ENCODE results near the gene RAPGEF4. TPM values are rescaled to one million over a fixed set of nuclear protein-coding genes. Genes with fewer than 3 reads are reported as not detected.

RAPGEF4 gene
- total and polyA plus RNA-seq, 2 of the 13 experiments (the other 11 are each of a cell fraction or from before 2014, with no cell fraction given), result 0.78 to 0.91 TPM

GRCh38 chr2:172736424-172737174 is 954 bp downstream of the RAPGEF4 start:
- BruUV-seq (replicated peaks), result no TSS peak
- WGBS (ENCODE audit: low lambda C conversion rate), result 18% methylated on average over 16 of the region's 16 CpGs
- peak; percentile 29 for ATAC-seq
- in situ Hi-C loops (cut with HindIII; ENCODE audit: extremely low pct_ligation_motif_present, low pct_unique_long_range_greater_than_20kb) (no loop called here), intact Hi-C loops (cut with micrococcal nuclease; ENCODE audit: unreplicated experiment) (no loop called here)
- POLR2A ChIA-PET, result no interaction called here
- Histone ChIP-seq H3K9me3 (ENCODE audit: low read length) (no peaks in the 10 kb centered on the region), H3K9ac (ENCODE audit: insufficient read depth, low read depth, low read length) (no peak overlapping the region), H3K4me1 (ENCODE audit: insufficient read depth, low read length) (peaks cover 8% of the 10 kb centered on the region; the same call in 1 of the 2 replicates), H3K4me3 (replicated peaks in 1 of 3; ENCODE audit: insufficient read depth in 1 of 3, low read depth in 2 of 3, low read length in 3 of 3) (peak overlapping the region in 2 of 3 experiments; percentile 48 to 70; a peak in 3 of 6 replicates), H3K4me2 (ENCODE audit: low read depth, low read length) (peak overlapping the region; percentile 69), H4K20me1 (ENCODE audit: insufficient read depth, low read length) (no peaks in the 10 kb centered on the region), H2AFZ (ENCODE audit: low read length) (no peak overlapping the region), H3K79me2 (ENCODE audit: insufficient read depth, low read length) (no peaks in the 10 kb centered on the region), H3K36me3 (replicated peaks in 1 of 2; ENCODE audit: control insufficient read depth in 1 of 2, insufficient read depth in 2 of 2, low read length in 2 of 2) (no peaks in the 10 kb centered on the region), H3K27ac (ENCODE audit: extremely low read length, insufficient read depth, low read length) (no peak overlapping the region), H3K27me3 (ENCODE audit: control insufficient read depth in 1 of 2, insufficient read depth in 2 of 2, low read length in 2 of 2) (peaks cover 7 to 45% of the 10 kb centered on the region in 2 experiments; a peak in 4 of 5 replicates)
- FAIRE-seq, result no peak
- CTCF ChIA-PET (ENCODE audit: low intra/inter-chr PET ratio, low total read pairs), result no interaction called here
- TF ChIP-seq ZMYM2 (CRISPR knock-in tag; IDR thresholded peaks at IDR 0.05) (no peak), CBX2 (IDR thresholded peaks at IDR 0.05; ENCODE audit: low read depth, low read length) (peak; percentile 93), CBX2 (CRISPR knock-in tag; IDR thresholded peaks at IDR 0.05; ENCODE audit: low read depth) (no peak), EZH2 (conservative IDR thresholded peaks at IDR 0.05; ENCODE audit: low read depth, low read length) (peak; percentile 97; the same call in 1 of the 2 replicates)
- DNase-seq (ENCODE audit: low spot score), result no peak

- ChIA-PET POLR2A (no interaction called here), CTCF (ENCODE audit: low intra/inter-chr PET ratio, low total read pairs) (no interaction called here)
- Histone ChIP-seq H3K4me3 (replicated peaks in 1 of 3; ENCODE audit: insufficient read depth in 1 of 3, low read depth in 2 of 3, low read length in 3 of 3) (no peak overlapping the region), H3K9me3 (ENCODE audit: low read length) (peaks cover 7% of the 10 kb centered on the region), H3K4me1 (ENCODE audit: insufficient read depth, low read length) (peaks cover 8% of the 10 kb centered on the region; the same call in 1 of the 2 replicates), H3K27ac (ENCODE audit: extremely low read length, insufficient read depth, low read length) (no peak overlapping the region), H3K4me2 (ENCODE audit: low read depth, low read length) (no peak overlapping the region), H3K36me3 (replicated peaks in 1 of 2; ENCODE audit: control insufficient read depth in 1 of 2, insufficient read depth in 2 of 2, low read length in 2 of 2) (no peaks in the 10 kb centered on the region), H4K20me1 (ENCODE audit: insufficient read depth, low read length) (no peaks in the 10 kb centered on the region), H2AFZ (ENCODE audit: low read length) (no peak overlapping the region), H3K79me2 (ENCODE audit: insufficient read depth, low read length) (no peaks in the 10 kb centered on the region), H3K9ac (ENCODE audit: insufficient read depth, low read depth, low read length) (no peak overlapping the region), H3K27me3 (ENCODE audit: control insufficient read depth in 1 of 2, insufficient read depth in 2 of 2, low read length in 2 of 2) (peaks cover 7 to 41% of the 10 kb centered on the region in 2 experiments; a peak in 4 of 5 replicates)
- WGBS (ENCODE audit: low lambda C conversion rate), result 25% methylated on average over 7 of the region's 7 CpGs
- in situ Hi-C loops (cut with HindIII; ENCODE audit: extremely low pct_ligation_motif_present, low pct_unique_long_range_greater_than_20kb) (no loop called here), intact Hi-C loops (cut with micrococcal nuclease; ENCODE audit: unreplicated experiment) (no loop called here)
- no TSS peak for BruUV-seq (replicated peaks)
- FAIRE-seq, result no peak
- DNase-seq (ENCODE audit: low spot score), result no peak
- no peak for ATAC-seq
- TF ChIP-seq SSRP1 (CRISPR knock-in tag; IDR thresholded peaks at IDR 0.05) (no peak), ZNF17 (CRISPR knock-in tag; IDR thresholded peaks at IDR 0.05) (no peak), EHMT2 (IDR thresholded peaks at IDR 0.05; ENCODE audit: borderline replicate concordance, low read depth, low read length) (no peak), ZNF550 (CRISPR knock-in tag; IDR thresholded peaks at IDR 0.05; ENCODE audit: borderline replicate concordance) (no peak), IRF1 (CRISPR knock-in tag; IDR thresholded peaks at IDR 0.05; ENCODE audit: low read depth) (no peak), LBX2 (CRISPR knock-in tag; IDR thresholded peaks at IDR 0.05; ENCODE audit: borderline replicate concordance) (no peak), SP1 (IDR thresholded peaks at IDR 0.05) (no peak), SP1 (CRISPR knock-in tag; IDR thresholded peaks at IDR 0.05) (no peak), ZNF354B (CRISPR knock-in tag; IDR thresholded peaks at IDR 0.05) (no peak), GMEB2 (CRISPR knock-in tag; IDR thresholded peaks at IDR 0.05; ENCODE audit: low read depth) (no peak), ZMAT3 (CRISPR knock-in tag; conservative IDR thresholded peaks at IDR 0.05) (no peak), FOXK1 (CRISPR knock-in tag; IDR thresholded peaks at IDR 0.05; ENCODE audit: borderline replicate concordance, low read depth) (no peak)
Measured at GRCh38 chr2:172739661-172740266, 4.1 kb downstream of the RAPGEF4 start.

All from HepG2 (cell line).